Mucosa of rectum (tissue), 2 donors: Measurements from ENCODE around the gene CYP2J2.
"Not testable (repeated sequence)": the region's sequence is repeated elsewhere in the genome, so short reads cannot be mapped to it uniquely, and the experiment has no call there.

Experiments used
- H3K27ac ChIP-seq, 2 donors: one replicate each; pipeline ENCODE4 v1.7.0; 2013; ENCODE audit warnings: inconsistent platforms in 2 of 2, low read depth in 2 of 2, low read length in 2 of 2
- H3K27me3 ChIP-seq, 2 donors: one replicate each; pipeline ENCODE4 v1.7.0; 2013; ENCODE audit warnings: low read length in 2 of 2; ENCODE audit not compliant: control insufficient read depth in 2 of 2, insufficient read depth in 2 of 2
- H3K36me3 ChIP-seq, 2 donors: one replicate each; pipeline ENCODE4 v1.7.0; 2013; ENCODE audit warnings: low read length in 2 of 2; ENCODE audit not compliant: control insufficient read depth in 2 of 2, insufficient read depth in 2 of 2
- H3K4me1 ChIP-seq, 2 donors: one replicate each; pipeline ENCODE4 v1.7.0; 2013; ENCODE audit warnings: low read length in 2 of 2, mild to moderate bottlenecking in 1 of 2; ENCODE audit not compliant: control insufficient read depth in 2 of 2, insufficient read depth in 2 of 2
- H3K4me3 ChIP-seq, 2 donors: one replicate each; pipeline ENCODE4 v1.7.0; 2013; ENCODE audit warnings: low read length in 2 of 2
- H3K9ac ChIP-seq, 2 donors: one replicate each; pipeline ENCODE4 v1.7.0; 2013; ENCODE audit warnings: low read length in 2 of 2, low read depth in 1 of 2, mild to moderate bottlenecking in 1 of 2
- H3K9me3 ChIP-seq, 2 donors: one replicate each; pipeline ENCODE4 v1.7.0; 2013; ENCODE audit warnings: low read length in 2 of 2; ENCODE audit not compliant: control insufficient read depth in 2 of 2
- donor health status: healthy.
- donor health status: Normal muscosa, but diverticular disease.

CYP2J2 gene

DNA sequence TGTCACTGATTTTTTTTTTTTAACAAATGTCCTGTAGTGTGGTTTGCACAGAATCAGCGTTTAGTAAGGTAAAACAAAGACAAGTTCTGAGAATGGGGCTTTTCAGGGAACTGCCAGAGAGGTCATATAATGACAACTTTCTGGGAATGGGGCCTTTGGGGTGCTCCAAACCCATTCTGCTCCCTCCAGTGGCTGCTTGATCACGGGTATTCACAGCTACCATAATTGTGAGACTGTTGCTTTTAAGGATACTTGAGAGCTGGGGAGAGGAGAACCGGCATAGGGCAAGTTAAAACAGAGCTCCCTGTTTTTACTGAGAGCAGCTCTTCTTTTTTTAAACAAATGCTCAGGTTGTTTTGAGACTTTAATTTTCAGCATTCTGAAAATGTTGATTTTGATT is 48.2 kb downstream of the CYP2J2 start:
- peaks cover 0 to 9% of the 10 kb centered on the region in 2 donors for H3K4me1 ChIP-seq
- H3K4me3 ChIP-seq: no peak overlapping the region
- H3K27me3 ChIP-seq: no peaks in the 10 kb centered on the region
- no peaks in the 10 kb centered on the region for H3K36me3 ChIP-seq
- no peak overlapping the region for H3K9ac ChIP-seq
- H3K9me3 ChIP-seq: no peaks in the 10 kb centered on the region
- H3K27ac ChIP-seq: no peak overlapping the region

DNA sequence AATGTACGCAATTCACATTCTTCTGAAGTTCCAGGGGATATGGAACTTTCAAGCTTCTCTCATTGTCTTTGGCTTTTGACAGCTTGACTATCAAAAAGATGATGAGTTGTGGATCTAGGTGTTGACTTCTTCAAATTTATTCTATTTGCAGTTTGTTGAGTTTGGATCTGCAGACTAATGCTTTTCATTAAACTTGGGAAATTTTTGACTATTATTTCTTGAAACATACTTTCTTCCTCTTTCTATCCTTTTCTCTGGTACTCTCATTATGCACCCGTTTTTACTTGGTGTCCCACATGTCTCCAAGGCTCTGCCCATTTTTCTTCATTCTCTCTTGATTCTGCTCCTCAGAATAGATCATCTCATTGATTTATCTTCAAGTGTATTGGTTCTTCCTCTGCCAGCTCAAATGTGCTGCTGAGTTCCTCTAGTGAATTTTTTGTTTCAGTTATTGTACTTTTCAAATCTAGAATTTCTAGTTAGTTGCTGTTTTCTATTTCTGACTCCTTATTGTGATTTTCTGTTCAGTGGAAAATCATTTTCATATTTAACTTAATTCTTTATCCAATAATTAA is 49.4 kb downstream of the CYP2J2 start:
- no peaks in the 10 kb centered on the region for H3K9me3 ChIP-seq
- H3K27ac ChIP-seq: no peak overlapping the region
- H3K27me3 ChIP-seq: no peaks in the 10 kb centered on the region
- H3K4me1 ChIP-seq: peaks cover 0 to 9% of the 10 kb centered on the region in 2 donors
- H3K9ac ChIP-seq: no peak overlapping the region
- no peak overlapping the region for H3K4me3 ChIP-seq
- no peaks in the 10 kb centered on the region for H3K36me3 ChIP-seq

DNA sequence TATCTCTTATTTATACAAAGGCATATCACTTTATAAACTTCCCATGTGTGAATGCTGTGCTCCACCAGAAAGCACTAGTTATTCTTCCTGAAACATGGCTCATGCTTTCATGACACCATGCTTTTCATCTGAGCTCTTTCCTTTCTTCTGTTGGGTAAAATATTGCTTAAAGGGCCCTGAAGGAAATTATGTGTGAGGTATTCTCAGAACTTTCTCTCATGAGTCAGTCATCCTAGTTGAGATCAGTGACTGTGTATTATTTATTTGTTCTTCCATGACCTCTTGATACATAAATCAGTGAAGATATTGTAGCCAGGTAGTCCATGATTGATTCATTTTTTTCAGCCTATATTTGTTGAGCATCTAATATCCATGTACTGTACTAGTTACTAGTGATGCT is 54.8 kb downstream of the CYP2J2 start:
- Histone ChIP-seq H3K27ac (no peak overlapping the region), H3K36me3 (peaks cover 14 to 18% of the 10 kb centered on the region in 2 donors), H3K27me3 (no peaks in the 10 kb centered on the region), H3K9me3 (no peaks in the 10 kb centered on the region), H3K9ac (no peak overlapping the region), H3K4me3 (no peak overlapping the region), H3K4me1 (no peaks in the 10 kb centered on the region)

DNA sequence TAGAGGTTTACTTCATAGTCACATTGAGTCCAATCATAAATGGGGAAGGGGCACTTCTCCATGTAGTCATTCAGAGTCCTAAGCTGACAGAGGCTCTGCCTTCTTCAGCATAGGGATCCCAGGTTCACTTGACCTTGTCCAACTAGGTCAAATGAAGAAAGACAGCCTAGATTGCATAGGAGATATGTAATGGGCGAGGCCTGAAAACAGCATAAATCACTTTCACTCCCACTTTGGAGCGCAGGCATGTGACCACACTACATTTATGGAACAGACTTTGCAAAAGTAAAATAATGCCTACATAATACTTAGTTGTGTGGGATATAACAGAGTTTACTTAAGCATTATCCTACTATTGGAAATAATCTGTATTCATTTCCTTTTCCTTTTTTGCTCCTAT is 60.1 kb downstream of the CYP2J2 start:
- Histone ChIP-seq H3K36me3 (peaks cover 11 to 18% of the 10 kb centered on the region in 2 donors), H3K27me3 (no peaks in the 10 kb centered on the region), H3K9ac (no peak overlapping the region), H3K4me3 (no peak overlapping the region), H3K27ac (no peak overlapping the region), H3K4me1 (no peaks in the 10 kb centered on the region), H3K9me3 (no peaks in the 10 kb centered on the region)

DNA sequence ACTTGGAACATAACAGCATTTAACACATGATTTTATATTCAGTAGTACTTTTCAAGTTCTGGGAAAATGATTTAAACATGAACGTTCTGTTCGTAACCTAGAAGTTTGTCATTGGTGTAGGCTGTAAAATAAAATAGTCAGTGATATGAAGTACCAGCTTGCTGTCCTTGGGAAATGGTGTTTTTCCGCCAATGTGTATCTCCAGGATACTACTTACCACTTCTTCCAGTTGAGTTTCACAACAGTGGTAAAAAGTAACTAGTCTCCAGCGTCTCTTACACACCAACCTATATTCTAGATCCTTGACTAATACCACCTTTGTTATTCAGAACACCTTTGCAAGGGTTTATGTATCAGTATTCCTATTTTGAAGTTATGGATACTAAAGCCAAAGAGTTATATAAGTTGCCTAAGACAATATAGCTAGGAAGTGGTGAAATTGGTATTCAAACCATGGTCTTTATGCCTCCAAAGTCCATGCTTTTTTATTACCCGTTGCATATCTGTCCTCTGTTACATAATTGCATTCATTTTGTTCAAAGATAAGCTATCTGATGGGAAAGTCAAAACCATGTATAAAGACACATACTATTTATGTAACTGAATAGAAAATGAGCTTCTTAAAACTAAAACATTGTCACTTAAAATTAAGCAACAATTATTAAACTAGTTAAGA is 68.8 kb downstream of the CYP2J2 start:
- H3K4me3 ChIP-seq: peak overlapping the region in 1 of 2 donors; percentile 27
- peak overlapping the region in 1 of 2 donors; percentile 1 for H3K9ac ChIP-seq
- no peaks in the 10 kb centered on the region for H3K9me3 ChIP-seq
- no peaks in the 10 kb centered on the region for H3K36me3 ChIP-seq
- peaks cover 9 to 19% of the 10 kb centered on the region in 2 donors for H3K4me1 ChIP-seq
- H3K27ac ChIP-seq: peak overlapping the region; percentile 74 to 75
- H3K27me3 ChIP-seq: no peaks in the 10 kb centered on the region

DNA sequence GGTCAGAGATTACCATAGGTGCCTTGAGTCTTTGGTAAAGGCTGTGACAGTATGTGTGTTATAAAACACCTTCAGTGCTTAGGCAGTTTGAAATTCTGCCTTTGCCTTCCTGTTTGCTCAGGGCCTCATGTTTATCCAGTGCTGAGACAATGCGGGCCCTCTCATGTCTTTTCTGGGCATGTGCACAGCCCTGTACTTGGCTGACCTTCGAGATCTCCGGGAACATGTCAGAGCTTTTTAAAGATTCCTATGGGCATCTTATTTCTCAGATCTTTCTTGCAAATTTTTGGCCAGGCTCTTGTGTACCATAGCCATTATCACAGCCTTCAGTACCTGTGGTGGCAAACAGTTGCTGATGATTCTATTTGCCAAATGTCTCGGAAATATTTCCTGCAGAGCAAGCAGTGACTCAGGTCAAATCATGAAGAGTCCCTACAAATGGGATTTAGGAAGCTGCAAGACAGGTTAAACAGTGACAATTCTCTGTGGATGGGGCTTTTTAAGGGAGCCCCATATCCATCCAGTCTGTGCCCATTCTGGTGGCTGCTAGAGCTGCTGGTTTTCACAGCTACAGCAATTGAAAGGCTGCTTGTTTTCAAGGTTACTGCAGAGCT is 69.7 kb downstream of the CYP2J2 start:
- Histone ChIP-seq H3K9me3 (no peaks in the 10 kb centered on the region), H3K27ac (peak overlapping the region; percentile 74 to 75), H3K27me3 (no peaks in the 10 kb centered on the region), H3K4me3 (no peak overlapping the region), H3K36me3 (no peaks in the 10 kb centered on the region), H3K9ac (no peak overlapping the region), H3K4me1 (peaks cover 9 to 19% of the 10 kb centered on the region in 2 donors)

DNA sequence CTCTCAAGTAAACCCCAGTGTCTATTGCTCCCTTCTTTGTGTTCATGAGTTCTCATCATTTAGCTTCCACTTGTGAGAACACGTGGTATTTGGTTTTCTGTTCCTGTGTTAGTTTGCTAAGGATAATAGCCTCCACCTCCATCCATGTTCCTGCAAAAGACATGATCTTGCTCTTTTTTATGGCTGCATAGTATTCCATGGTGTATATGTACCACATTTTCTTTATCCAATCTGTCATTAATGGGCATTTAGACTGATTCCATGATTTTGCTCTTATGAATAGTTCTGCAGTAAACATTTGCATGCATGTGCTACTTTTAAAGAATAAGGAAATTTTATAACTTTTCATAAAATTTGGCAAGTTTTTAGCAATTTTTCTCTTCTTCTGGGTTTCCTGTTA is 71.3 kb downstream of the CYP2J2 start:
- not testable (repeated sequence) for H3K9me3 ChIP-seq, H3K4me3 ChIP-seq, H3K36me3 ChIP-seq, H3K9ac ChIP-seq, H3K27me3 ChIP-seq, H3K27ac ChIP-seq
- H3K4me1 ChIP-seq: peaks cover 6 to 19% of the 10 kb centered on the region in 2 donors

DNA sequence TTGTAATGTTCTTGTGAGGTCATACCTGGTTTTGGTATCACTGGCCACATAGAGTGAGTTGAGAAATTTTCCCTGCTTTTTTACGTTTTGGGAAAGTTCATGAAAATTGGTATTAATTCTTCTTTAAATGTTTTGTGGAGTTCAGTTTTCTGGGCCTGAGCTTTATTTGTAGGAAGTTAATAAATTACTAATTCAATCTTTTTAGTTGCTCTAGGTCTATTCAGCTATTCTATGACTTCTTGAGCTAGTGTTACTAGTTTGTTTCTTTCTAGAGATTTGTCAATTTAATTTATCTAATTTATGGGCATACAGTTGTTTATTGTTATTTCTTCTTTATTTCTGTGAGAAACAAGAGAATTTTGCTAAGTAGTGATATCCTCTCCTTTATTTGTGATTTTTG is 74.5 kb downstream of the CYP2J2 start:
- no peak overlapping the region for H3K27ac ChIP-seq
- H3K27me3 ChIP-seq: no peaks in the 10 kb centered on the region
- H3K4me1 ChIP-seq: peaks cover 3 to 9% of the 10 kb centered on the region in 2 donors
- H3K9ac ChIP-seq: no peak overlapping the region
- H3K4me3 ChIP-seq: no peak overlapping the region
- H3K9me3 ChIP-seq: no peaks in the 10 kb centered on the region
- H3K36me3 ChIP-seq: peaks cover 4 to 8% of the 10 kb centered on the region in 2 donors

DNA sequence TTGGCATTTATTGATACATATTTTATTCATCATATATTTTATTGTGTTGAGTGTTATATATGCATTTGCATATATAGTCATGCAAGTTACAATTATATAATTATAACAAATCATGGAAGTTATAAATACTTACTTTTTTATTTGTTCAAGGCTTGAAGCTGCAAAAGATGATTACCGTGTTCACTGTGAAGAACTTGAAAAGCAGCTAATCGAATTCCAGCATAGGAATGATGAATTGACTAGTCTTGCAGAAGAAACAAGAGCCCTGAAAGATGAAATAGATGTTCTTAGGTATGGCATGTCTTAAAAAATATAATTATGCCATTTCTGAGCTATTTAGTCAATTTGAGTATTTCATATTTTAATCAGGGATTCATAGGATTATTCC is 79.7 kb downstream of the CYP2J2 start:
- H3K27ac ChIP-seq: no peak overlapping the region
- no peak overlapping the region for H3K4me3 ChIP-seq
- H3K27me3 ChIP-seq: no peaks in the 10 kb centered on the region
- H3K9me3 ChIP-seq: no peaks in the 10 kb centered on the region
- no peak overlapping the region for H3K9ac ChIP-seq
- no peaks in the 10 kb centered on the region for H3K4me1 ChIP-seq
- peaks cover 7 to 8% of the 10 kb centered on the region in 2 donors for H3K36me3 ChIP-seq

DNA sequence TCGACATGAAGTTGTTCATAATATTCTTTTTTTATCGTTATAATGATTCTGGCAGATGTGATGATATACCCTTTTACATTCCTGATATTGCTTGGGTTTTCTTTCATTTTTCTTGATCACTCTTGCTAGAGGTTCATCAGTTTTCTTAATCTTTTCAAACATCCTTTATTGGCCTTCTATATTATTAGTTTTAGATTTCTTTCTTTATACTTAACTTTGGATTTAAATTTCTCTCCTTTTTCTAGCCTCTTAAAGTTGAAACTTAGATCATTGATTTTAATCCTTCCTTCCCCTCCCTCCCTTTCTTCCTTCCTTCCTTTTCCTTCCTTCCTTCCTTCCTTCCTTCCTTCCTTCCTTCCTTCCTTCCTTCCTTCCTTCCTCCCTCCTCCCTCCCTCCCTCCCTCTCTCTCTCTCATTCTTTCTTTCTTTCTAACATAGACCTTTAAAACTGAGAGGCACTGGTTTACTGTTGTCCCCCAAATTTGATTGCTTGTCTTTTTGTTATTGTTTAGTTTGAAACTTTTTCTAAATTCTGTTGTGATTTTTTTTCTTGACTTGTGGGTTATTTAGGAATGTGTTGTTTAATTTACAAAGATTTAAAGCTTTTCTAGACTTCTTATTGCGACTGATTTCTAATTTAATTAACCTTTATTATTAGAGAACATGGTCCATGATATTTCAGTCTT is 80.2 kb downstream of the CYP2J2 start:
- Histone ChIP-seq H3K9ac (no peak overlapping the region), H3K27ac (no peak overlapping the region), H3K4me3 (no peak overlapping the region), H3K9me3 (no peaks in the 10 kb centered on the region), H3K36me3 (peaks cover 7 to 8% of the 10 kb centered on the region in 2 donors), H3K27me3 (no peaks in the 10 kb centered on the region), H3K4me1 (no peaks in the 10 kb centered on the region)
